Stimulated activated CD4-positive, alpha-beta T cell treated with anti-CD3 and anti-CD28 coated beads, Interleukin-4, amount 100 ng/mL, for 4 hours (primary cell): ENCODE data around the gene NAA80.

ENCODE experiments used
- DNase-seq, 2 experiments: peaks; one replicate each; pipeline ENCODE4 v3.0.0-alpha.2; 2020

The NAA80 gene

GRCh38 chr3:50298836-50299637 lies at the start of gene NAA80, which contains the start of gene HYAL3:
Gene NAA80 (minus strand): TSS chr3:50299405. CDS start chr3:50297463, 1,942 bp downstream.
Gene HYAL3 (minus strand): TSS chr3:50299405. CDS start chr3:50295602, 3,803 bp downstream.
- peak; percentile 97 to 99 for DNase-seq

GRCh38 chr3:50347187-50347813 lies 48.1 kb upstream of the NAA80 start:
- DNase-seq = peak; percentile 56 to 75

GRCh38 chr3:50345586-50346234 lies 46.5 kb upstream of the NAA80 start, which contains the start of gene ZMYND10:
Gene ZMYND10 (minus strand): TSS chr3:50345732. CDS start chr3:50345579, 153 bp downstream.
- peak; percentile 64 to 71 for DNase-seq

- DNase-seq = no peak
Measured at GRCh38 chr3:50345008-50345407, 45.8 kb upstream of the NAA80 start.

- no peak for DNase-seq
Measured at GRCh38 chr3:50342813-50343633, 43.8 kb upstream of the NAA80 start.

GRCh38 chr3:50341996-50342650 lies 42.9 kb upstream of the NAA80 start:
- DNase-seq = no peak

GRCh38 chr3:50341537-50341936 lies 42.3 kb upstream of the NAA80 start:
- DNase-seq = no peak

GRCh38 chr3:50340448-50341329 lies 41.5 kb upstream of the NAA80 start, which contains the start of gene RASSF1:
Gene RASSF1 (minus strand): TSS chr3:50340836. CDS start chr3:50340805, 31 bp downstream.
- DNase-seq = peak; percentile 55 to 65

GRCh38 chr3:50340147-50340447 lies 40.9 kb upstream of the NAA80 start:
- no peak for DNase-seq

- DNase-seq = no peak
Measured at GRCh38 chr3:50339485-50340146, 40.4 kb upstream of the NAA80 start.

GRCh38 chr3:50338965-50339364 lies 39.8 kb upstream of the NAA80 start:
- DNase-seq = no peak

GRCh38 chr3:50337175-50337861 lies 38.1 kb upstream of the NAA80 start:
- DNase-seq = peak; percentile 93 to 95

GRCh38 chr3:50336452-50337174 lies 37.4 kb upstream of the NAA80 start:
- peak in 1 of 2 experiments; percentile 51 for DNase-seq

GRCh38 chr3:50334339-50335075 lies 35.3 kb upstream of the NAA80 start:
- no peak for DNase-seq

- DNase-seq = no peak
Measured at GRCh38 chr3:50333744-50334328, 34.6 kb upstream of the NAA80 start.

GRCh38 chr3:50331364-50331907 lies 32.2 kb upstream of the NAA80 start:
- no peak for DNase-seq

- no peak for DNase-seq
Measured at GRCh38 chr3:50330330-50330729, 31.1 kb upstream of the NAA80 start.
